Neural cell (in vitro differentiated cells): ENCODE results near the gene MMP28.

ENCODE experiments used
- REST ChIP-seq: IDR thresholded peaks from 2 replicates; pipeline ENCODE4 v1.6.1; 2012; ENCODE audit warnings: borderline replicate concordance
- SMC3 ChIP-seq: fragments of 450-650 bp; conservative IDR thresholded peaks from 2 replicates; pipeline ENCODE4 v1.6.1; 2014; ENCODE audit warnings: antibody characterized with exemption, mild to moderate bottlenecking, moderate library complexity; ENCODE audit not compliant: poor library complexity

- TF ChIP-seq REST (no peak), SMC3 (no peak)
Measured at GRCh38 chr17:35728551-35728950, 66.9 kb downstream of the MMP28 start.
